ENCODE data around the gene GALNT16. TPM values are rescaled to one million over a fixed set of nuclear protein-coding genes. Genes with fewer than 3 reads are reported as not detected.

Gene GALNT16
- total and polyA plus RNA-seq, 2 donors (not counting 3 experiments of a cell fraction or from before 2014, with no cell fraction given): 0.39 to 0.49 TPM

- Histone ChIP-seq H2AFZ (ENCODE audit: low read depth, low read length) (no peak overlapping the region), H3K4me1 (ENCODE audit: control insufficient read depth, extremely low read depth, insufficient read depth, low read length) (no peaks in the 10 kb centered on the region), H3K27ac (ENCODE audit: insufficient read depth, low read depth, low read length) (no peak overlapping the region), H3K9me1 (replicated peaks; ENCODE audit: control insufficient read depth, extremely low read depth, insufficient read depth, low read length) (no peaks in the 10 kb centered on the region), H4K20me1 (replicated peaks; ENCODE audit: control insufficient read depth, extremely low read depth, insufficient read depth, low read length) (no peaks in the 10 kb centered on the region), H3K4me3 (replicated peaks in 1 of 3; ENCODE audit: insufficient read depth in 1 of 3, low read depth in 1 of 3, low read length in 3 of 3) (no peak overlapping the region), H3K27me3 (ENCODE audit: control insufficient read depth in 2 of 2, insufficient read depth in 2 of 2, low read length in 2 of 2) (peaks cover 4 to 13% of the 10 kb centered on the region in 2 experiments), H3K36me3 (ENCODE audit: control insufficient read depth in 2 of 2, extremely low read depth in 1 of 2, insufficient read depth in 2 of 2, low read length in 2 of 2) (no peaks in the 10 kb centered on the region), H3K9me3 (replicated peaks; ENCODE audit: control insufficient read depth, insufficient read depth, low read length) (no peaks in the 10 kb centered on the region), H3K4me2 (ENCODE audit: insufficient read depth, low read length) (no peak overlapping the region), H3K9ac (replicated peaks; ENCODE audit: extremely low read depth, insufficient read depth, low read length) (no peak overlapping the region), H3K79me2 (ENCODE audit: control insufficient read depth, insufficient read depth, low read length) (no peaks in the 10 kb centered on the region)
- FAIRE-seq (no peak), DNase-seq (ENCODE audit: low read depth, low spot score) (no peak)
- POLR2A ChIA-PET: no interaction called here
- intact Hi-C loops (cut with micrococcal nuclease) (no loop called here), dilution Hi-C loops (cut with MboI; ENCODE audit: extremely low pct_ligation_motif_present, low sequenced_read_pairs) (no loop called here)
- no peak for TF ChIP-seq MYC (IDR thresholded peaks at IDR 0.05; ENCODE audit: low read depth, low read length)
- TF ChIP-seq POLR2AphosphoS5 (IDR thresholded peaks at IDR 0.05; ENCODE audit: insufficient read depth, low read depth, low read length): no peak
- TF ChIP-seq JUN (IDR thresholded peaks at IDR 0.05; ENCODE audit: borderline replicate concordance, insufficient read depth, insufficient read length, low read depth): no peak
- TF ChIP-seq POLR2A (IDR thresholded peaks at IDR 0.05; ENCODE audit: low read depth, low read length): no peak
- TF ChIP-seq EZH2 (IDR thresholded peaks at IDR 0.05; ENCODE audit: borderline replicate concordance, low read depth, low read length, severe bottlenecking): no peak
- TF ChIP-seq FOS (IDR thresholded peaks at IDR 0.05; ENCODE audit: borderline replicate concordance, insufficient read depth, low read length): no peak
- TF ChIP-seq GATA2 (IDR thresholded peaks at IDR 0.05; ENCODE audit: insufficient read depth, insufficient read length, low read depth, low read length): no peak
- TF ChIP-seq CTCF (IDR thresholded peaks at IDR 0.05; ENCODE audit: extremely low read depth in 1 of 2, insufficient read depth in 1 of 2, low read depth in 1 of 2, low read length in 2 of 2): no peak
- TF ChIP-seq MAX (IDR thresholded peaks at IDR 0.05; ENCODE audit: insufficient read depth, insufficient read length): no peak
- CTCF ChIA-PET: interaction anchor here (1.1 to 1.4 kb wide), 3 partner anchors 10 to 18 kb away, joined by 3 to 7 read pairs (median 5); no protein-coding TSS in a partner anchor
- no TSS peak for BruUV-seq (replicated peaks)
These were observed 74.6 kb downstream of the GALNT16 start for GRCh38 chr14:69334576-69334975.

All from endothelial cell of umbilical vein (primary cell).